Pancreas (tissue), 10 donors: ENCODE results near the gene EPS8L2. TPM values are rescaled to one million over a fixed set of nuclear protein-coding genes. Genes with fewer than 3 reads are reported as not detected.

Source experiments
- ATAC-seq, 4 donors: fragments of 200-7000 bp; cut with Tn5 transposase; one replicate each; pipeline versions ENCODE4 v1.8.0 to v1.9.1; 2020; ENCODE audit warnings: mild to moderate bottlenecking in 4 of 4, moderate library complexity in 4 of 4
- DNase-seq, 6 donors: peaks; one replicate each; pipeline ENCODE4 v3.0.0-alpha.2; 2020
- FAIRE-seq: peaks from 2 replicates; lab custom pipeline; 2012; peaks lifted over from hg19 to GRCh38; lab: Jason Lieb, UNC
- H3K27ac ChIP-seq, 4 donors: fragments of 200-600 bp; sonication (generic); 1 replicate in 3 of 4; 2 replicates in 1 of 4; pipeline versions ENCODE4 v1.5.0 to v1.8.0; 2020
- H3K27me3 ChIP-seq, 4 donors: fragments of 200-600 bp; one replicate each; pipeline ENCODE4 v1.8.0; 2021
- H3K36me3 ChIP-seq, 3 donors: fragments of 200-600 bp; sonication (generic) in 1 of 3; one replicate each; pipeline versions ENCODE4 v1.5.0 to v1.8.0; 2020 to 2021
- H3K4me1 ChIP-seq, 3 donors: fragments of 200-600 bp; one replicate each; pipeline ENCODE4 v1.8.0; 2021
- H3K4me3 ChIP-seq, 4 donors: fragments of 200-600 bp; sonication (generic) in 2 of 4; one replicate each; pipeline versions ENCODE4 v1.5.0 to v1.8.0; 2020 to 2021
- H3K9me3 ChIP-seq, 4 donors: fragments of 200-600 bp; one replicate each; pipeline ENCODE4 v1.8.0; 2021
- CTCF ChIP-seq, 4 donors: fragments of 200-600 bp; sonication (generic) in 3 of 4; IDR thresholded peaks; one replicate each; pipeline versions ENCODE4 v1.5.0 to v1.8.0; 2021; ENCODE audit warnings: antibody characterized with exemption in 4 of 4
- WGBS, 2 donors: extraction: QIAGEN DNeasy Blood & Tissue Kit; methylation state at CpG; one replicate each; pipeline ENCODE4 v1.1.7; 2013; 5-methylcytosine and 5-hydroxymethylcytosine counted together
- intact Hi-C, 3 donors: fragments of 100-400 bp; cut with DNase I; formaldehyde crosslinking; loops; one replicate each; pipeline versions ENCODE4 v1.11.1 to v1.14.2; 2022
- polyA plus RNA-seq, 2 donors: library from polyadenylated mRNA; stranded (reverse); fragments of 200-250 nt; gene quantifications; one replicate each; pipeline ENCODE4 v1.2.3, GENCODE V29; 2013
- total RNA-seq, 6 donors: library from RNA; stranded (reverse); fragmentation: NEBNext Ultra II Directional in 4 of 6; extraction: Animal tissue kit (Norgen Biotek cat#: 25700) in 4 of 6; gene quantifications; one replicate each; pipeline versions ENCODE4 v1.2.1 to v1.2.4, GENCODE V29; 2021 to 2023
- donor health status: healthy with polysubstance abuse.
- donor health status: DM: no; HTN: no; CAD: no; lungs with moderate emphysema.
- donor health status: DM: no; HTN: no; CAD: no.
- donor health status: control.
- donor health status: control.
- donor health status: Bipolar disorder and iron deficiency.
- donor health status: DM: yes; HTN: yes; CAD: no.
- donor health status: DM: no; HTN: no; CAD: no.
- donor health status: DM: no; HTN: no; CAD: no.
- donor health status: DM: yes; HTN: yes; CAD: no.

The EPS8L2 gene
- total and polyA plus RNA-seq, 8 donors = 58.1 to 286 (median 93.3) TPM

- no peak overlapping the region for H3K4me3 ChIP-seq
- H3K27me3 ChIP-seq = no peaks in the 10 kb centered on the region
- DNase-seq (no peak), FAIRE-seq (no peak), ATAC-seq (no peak)
- no peaks in the 10 kb centered on the region for H3K9me3 ChIP-seq
- 86% methylated on average over 13 to 15 of the region's 15 CpGs for WGBS, 2 donors
- no peak for TF ChIP-seq CTCF (IDR thresholded peaks at IDR 0.05)
- H3K27ac ChIP-seq = no peak overlapping the region
- no peaks in the 10 kb centered on the region for H3K36me3 ChIP-seq
- no peaks in the 10 kb centered on the region for H3K4me1 ChIP-seq
- intact Hi-C loops = no loop called here
Measured at GRCh38 chr11:665062-665703, 40.8 kb upstream of the EPS8L2 start.

- intact Hi-C loops = no loop called here
- no peak overlapping the region for H3K4me3 ChIP-seq
- no peak for TF ChIP-seq CTCF (IDR thresholded peaks at IDR 0.05)
- no peaks in the 10 kb centered on the region for H3K4me1 ChIP-seq
- no peak for DNase-seq
- H3K9me3 ChIP-seq = no peaks in the 10 kb centered on the region
- H3K27ac ChIP-seq = no peak overlapping the region
- WGBS, 2 donors = 83 to 85% methylated on average over 11 of the region's 11 CpGs
- ATAC-seq = peak in 3 of 4 donors; percentile 40 to 69 (median 63)
- H3K36me3 ChIP-seq = no peaks in the 10 kb centered on the region
- H3K27me3 ChIP-seq = no peaks in the 10 kb centered on the region
- no peak for FAIRE-seq
Measured at GRCh38 chr11:665704-666281, 40.2 kb upstream of the EPS8L2 start.

GRCh38 chr11:673866-674265, 32.2 kb upstream of the EPS8L2 start:
- DNase-seq = no peak
- ATAC-seq = no peak
- H3K4me3 ChIP-seq = no peak overlapping the region
- peaks cover 0 to 18% (median 5%) of the 10 kb centered on the region in 3 donors for H3K36me3 ChIP-seq
- no peak overlapping the region for H3K27ac ChIP-seq
- intact Hi-C loops = no loop called here
- FAIRE-seq = no peak
- no peaks in the 10 kb centered on the region for H3K27me3 ChIP-seq
- H3K9me3 ChIP-seq = no peaks in the 10 kb centered on the region
- H3K4me1 ChIP-seq = no peaks in the 10 kb centered on the region
- 91 to 95% methylated on average over 8 of the region's 8 CpGs for WGBS, 2 donors
- TF ChIP-seq CTCF (IDR thresholded peaks at IDR 0.05) = no peak

GRCh38 chr11:674406-674805, 31.6 kb upstream of the EPS8L2 start:
- peaks cover 0 to 18% (median 5%) of the 10 kb centered on the region in 3 donors for H3K36me3 ChIP-seq
- 88 to 92% methylated on average over 17 of the region's 17 CpGs for WGBS, 2 donors
- DNase-seq (no peak), ATAC-seq (no peak), FAIRE-seq (no peak)
- H3K27me3 ChIP-seq = no peaks in the 10 kb centered on the region
- TF ChIP-seq CTCF (IDR thresholded peaks at IDR 0.05) = no peak
- H3K27ac ChIP-seq = no peak overlapping the region
- intact Hi-C loops = no loop called here
- no peaks in the 10 kb centered on the region for H3K4me1 ChIP-seq
- H3K4me3 ChIP-seq = no peak overlapping the region
- no peaks in the 10 kb centered on the region for H3K9me3 ChIP-seq

- FAIRE-seq (no peak), ATAC-seq (no peak), DNase-seq (no peak)
- H3K36me3 ChIP-seq = peaks cover 0 to 18% (median 5%) of the 10 kb centered on the region in 3 donors
- no peak overlapping the region for H3K4me3 ChIP-seq
- no peaks in the 10 kb centered on the region for H3K27me3 ChIP-seq
- no peak overlapping the region for H3K27ac ChIP-seq
- H3K4me1 ChIP-seq = no peaks in the 10 kb centered on the region
- 91 to 99% methylated on average over 3 of the region's 3 CpGs for WGBS, 2 donors
- no peak for TF ChIP-seq CTCF (IDR thresholded peaks at IDR 0.05)
- intact Hi-C loops = no loop called here
- no peaks in the 10 kb centered on the region for H3K9me3 ChIP-seq
Measured at GRCh38 chr11:678297-678696, 27.7 kb upstream of the EPS8L2 start.
